ENCODE results near the gene MAPKAP1. TPM values are rescaled to one million over a fixed set of nuclear protein-coding genes. Genes with fewer than 3 reads are reported as not detected.

The MAPKAP1 gene
- total RNA-seq, 1 donor from 2014 or later: 81.9 TPM

- Histone ChIP-seq H3K27me3 (ENCODE audit: control insufficient read depth, insufficient read depth, low read length) (no peaks in the 10 kb centered on the region), H3K36me3 (ENCODE audit: control insufficient read depth, insufficient read depth, low read length) (peaks cover 2% of the 10 kb centered on the region), H3K4me3 (ENCODE audit: low read depth, low read length) (no peak overlapping the region)
- FAIRE-seq (no peak), DNase-seq (ENCODE audit: low read depth) (peak; percentile 84)
- TF ChIP-seq CTCF (IDR thresholded peaks at IDR 0.05; ENCODE audit: insufficient read depth, low read length, severe bottlenecking): no peak
These were observed 43.9 kb downstream of the MAPKAP1 start for GRCh38 chr9:125663127-125663526.

- FAIRE-seq (no peak), DNase-seq (ENCODE audit: low read depth) (no peak)
- no peaks in the 10 kb centered on the region for H3K27me3 ChIP-seq (ENCODE audit: control insufficient read depth, insufficient read depth, low read length)
- no peak overlapping the region for H3K4me3 ChIP-seq (ENCODE audit: low read depth, low read length)
- no peak for TF ChIP-seq CTCF (IDR thresholded peaks at IDR 0.05; ENCODE audit: insufficient read depth, low read length, severe bottlenecking)
- H3K36me3 ChIP-seq (ENCODE audit: control insufficient read depth, insufficient read depth, low read length): no peaks in the 10 kb centered on the region
These were observed 46.5 kb downstream of the MAPKAP1 start for GRCh38 chr9:125660557-125660956.

GRCh38 chr9:125659954-125660353 is 47.1 kb downstream of the MAPKAP1 start:
- no peak for FAIRE-seq
- no peak for TF ChIP-seq CTCF (IDR thresholded peaks at IDR 0.05; ENCODE audit: insufficient read depth, low read length, severe bottlenecking)
- DNase-seq (ENCODE audit: low read depth): peak; percentile 77
- no peak overlapping the region for H3K4me3 ChIP-seq (ENCODE audit: low read depth, low read length)
- H3K36me3 ChIP-seq (ENCODE audit: control insufficient read depth, insufficient read depth, low read length): no peaks in the 10 kb centered on the region
- no peaks in the 10 kb centered on the region for H3K27me3 ChIP-seq (ENCODE audit: control insufficient read depth, insufficient read depth, low read length)

GRCh38 chr9:125659201-125659840 is 47.7 kb downstream of the MAPKAP1 start:
- Histone ChIP-seq H3K4me3 (ENCODE audit: low read depth, low read length) (no peak overlapping the region), H3K27me3 (ENCODE audit: control insufficient read depth, insufficient read depth, low read length) (no peaks in the 10 kb centered on the region), H3K36me3 (ENCODE audit: control insufficient read depth, insufficient read depth, low read length) (no peaks in the 10 kb centered on the region)
- TF ChIP-seq CTCF (IDR thresholded peaks at IDR 0.05; ENCODE audit: insufficient read depth, low read length, severe bottlenecking): no peak
- DNase-seq (ENCODE audit: low read depth) (no peak), FAIRE-seq (no peak)

GRCh38 chr9:125656560-125656959 is 50.4 kb downstream of the MAPKAP1 start:
- TF ChIP-seq CTCF (IDR thresholded peaks at IDR 0.05; ENCODE audit: insufficient read depth, low read length, severe bottlenecking): no peak
- H3K36me3 ChIP-seq (ENCODE audit: control insufficient read depth, insufficient read depth, low read length): no peaks in the 10 kb centered on the region
- DNase-seq (ENCODE audit: low read depth) (no peak), FAIRE-seq (no peak)
- H3K4me3 ChIP-seq (ENCODE audit: low read depth, low read length): no peak overlapping the region
- no peaks in the 10 kb centered on the region for H3K27me3 ChIP-seq (ENCODE audit: control insufficient read depth, insufficient read depth, low read length)
